Kidney (tissue), 14 donors: ENCODE measurements around the gene RHOU. TPM values are rescaled to one million over a fixed set of nuclear protein-coding genes. Genes with fewer than 3 reads are reported as not detected.

Source experiments
- DNase-seq, 5 donors: peaks; one replicate each; pipeline ENCODE4 v3.0.0-alpha.2; 2013 to 2020
- FAIRE-seq: peaks from 2 replicates; lab custom pipeline; 2012; peaks lifted over from hg19 to GRCh38; lab: Jason Lieb, UNC
- H3K27ac ChIP-seq, 2 donors: one replicate each; pipeline ENCODE4 v1.7.0; 2013; ENCODE audit warnings: low read depth in 2 of 2, low read length in 2 of 2, inconsistent platforms in 1 of 2
- H3K27me3 ChIP-seq: one replicate; pipeline ENCODE4 v1.7.1; 2013; ENCODE audit warnings: low read length, inconsistent platforms; ENCODE audit not compliant: control insufficient read depth, insufficient read depth
- H3K36me3 ChIP-seq, 3 donors: one replicate each; pipeline versions ENCODE4 v1.7.0 to v1.7.1; 2013; ENCODE audit warnings: low read length in 3 of 3, control low read depth in 1 of 3, inconsistent platforms in 1 of 3; ENCODE audit not compliant: insufficient read depth in 3 of 3, control insufficient read depth in 2 of 3
- H3K4me1 ChIP-seq, 3 donors: one replicate each; pipeline versions ENCODE4 v1.7.0 to v1.7.1; 2013; ENCODE audit warnings: low read length in 3 of 3, inconsistent platforms in 1 of 3, low read depth in 1 of 3; ENCODE audit not compliant: control insufficient read depth in 2 of 3, insufficient read depth in 2 of 3
- H3K4me3 ChIP-seq, 3 donors: one replicate each; pipeline versions ENCODE4 v1.7.0 to v1.8.1; 2013; ENCODE audit warnings: low read length in 3 of 3, control low read depth in 1 of 3, inconsistent platforms in 1 of 3
- H3K9ac ChIP-seq, 3 donors: one replicate each; pipeline versions ENCODE4 v1.7.0 to v1.7.1; 2013; ENCODE audit warnings: low read length in 3 of 3, control low read depth in 1 of 3, inconsistent platforms in 1 of 3
- H3K9me3 ChIP-seq, 3 donors: one replicate each; pipeline versions ENCODE4 v1.7.0 to v1.7.1; 2013; ENCODE audit warnings: low read length in 3 of 3, control low read depth in 1 of 3, inconsistent platforms in 1 of 3; ENCODE audit not compliant: control insufficient read depth in 2 of 3, insufficient read depth in 1 of 3
- CTCF ChIP-seq: IDR thresholded peaks from 3 replicates; pipeline ENCODE4 v1.5.1; 2012; ENCODE audit warnings: mild to moderate bottlenecking, moderate library complexity, borderline replicate concordance; ENCODE audit not compliant: insufficient read depth; ENCODE audit errors: extremely low read depth
- intact Hi-C: fragments of 100-400 bp; cut with DNase I; formaldehyde crosslinking; loops from one replicate; pipeline ENCODE4 v1.11.1; 2022
- polyA plus RNA-seq: library from polyadenylated mRNA; stranded (reverse); fragments of 350-450 nt; fragmentation: Illumina TruSeq; extraction: RNeasy Lipid Tissue Mini Kit (QIAGEN cat#74804); gene quantifications from one replicate; pipeline ENCODE4 v1.2.3, GENCODE V29; 2014; ENCODE audit warnings: low read depth, low replicate concordance; ENCODE audit not compliant: insufficient read depth
- total RNA-seq: library from RNA; stranded (reverse); fragmentation: NEBNext Ultra II Directional; extraction: Animal tissue kit (Norgen Biotek cat#: 25700); gene quantifications from one replicate; pipeline ENCODE4 v1.2.1, GENCODE V29; 2021
- donor health status: control.
- donor health status: control.
- donor health status: control.
- donor health status: control.
- donor health status: control.
- donor health status: DM: yes; HTN: yes; CAD: no.
- donor health status: Normal renal cell carcinoma (clear cell type).

Gene RHOU
- total and polyA plus RNA-seq, 2 donors from 2014 or later: 4.7 to 22.1 TPM

DNA sequence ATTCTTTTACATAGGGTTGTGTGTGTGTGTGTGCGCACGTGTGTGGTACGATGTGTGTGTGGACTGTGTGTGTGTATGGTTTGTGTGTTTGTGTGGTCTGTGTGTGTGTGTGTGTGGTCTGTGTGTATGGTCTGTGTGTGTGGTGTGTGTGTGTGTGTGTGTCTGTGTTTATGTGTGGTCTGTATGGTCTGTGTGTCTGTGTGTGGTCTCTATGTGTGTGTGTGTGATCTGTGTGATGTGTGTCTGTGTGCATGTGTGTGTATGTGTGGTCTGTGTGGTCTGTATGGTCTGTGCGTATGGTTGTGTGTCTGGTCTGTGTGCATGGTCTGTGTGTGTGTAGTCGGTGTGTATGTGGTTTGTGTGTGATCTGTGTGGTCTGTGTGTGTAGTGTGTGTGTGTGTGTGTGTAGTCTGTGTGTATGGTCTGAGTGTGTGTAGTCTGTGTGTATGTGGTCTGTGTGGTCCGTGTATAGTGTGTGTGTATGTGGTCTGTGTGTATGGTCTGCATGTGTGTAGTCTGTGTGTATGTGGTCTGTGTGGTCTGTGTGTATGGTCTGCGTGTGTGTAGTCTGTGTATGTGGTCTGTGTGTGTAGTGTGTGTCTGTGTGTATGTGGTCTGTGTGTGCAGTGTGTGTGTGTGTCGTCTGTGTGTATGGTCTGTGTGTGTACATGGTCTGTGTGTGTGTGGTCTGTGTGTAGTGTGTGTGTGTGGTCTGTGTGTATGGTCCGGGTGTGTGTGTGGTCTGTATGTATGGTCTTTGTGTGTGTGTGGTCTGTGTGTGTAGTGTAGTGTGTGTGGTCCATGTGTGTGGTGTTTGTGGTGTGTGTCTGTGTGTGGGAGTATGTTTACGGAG, 46.8 kb downstream of the RHOU start:
- H3K27ac ChIP-seq: no peak overlapping the region
- TF ChIP-seq CTCF: no peak
- H3K4me1 ChIP-seq: peaks cover 0 to 6% (median 0%) of the 10 kb centered on the region in 3 donors
- H3K36me3 ChIP-seq: no peaks in the 10 kb centered on the region
- no peaks in the 10 kb centered on the region for H3K27me3 ChIP-seq
- no peak overlapping the region for H3K9ac ChIP-seq
- FAIRE-seq: no peak
- peak overlapping the region in 1 of 3 donors; percentile 16 for H3K4me3 ChIP-seq
- intact Hi-C loops: no loop called here
- H3K9me3 ChIP-seq: no peaks in the 10 kb centered on the region
- DNase-seq: no peak

GRCh38 chr1:228782662-228783417, 47.6 kb downstream of the RHOU start:
- H3K36me3 ChIP-seq: no peaks in the 10 kb centered on the region
- no peak overlapping the region for H3K4me3 ChIP-seq
- intact Hi-C loops: no loop called here
- H3K9ac ChIP-seq: no peak overlapping the region
- H3K9me3 ChIP-seq: no peaks in the 10 kb centered on the region
- H3K4me1 ChIP-seq: peaks cover 0 to 6% (median 0%) of the 10 kb centered on the region in 3 donors
- FAIRE-seq (no peak), DNase-seq (peak in 1 of 5 donors; percentile 34)
- no peak for TF ChIP-seq CTCF
- no peaks in the 10 kb centered on the region for H3K27me3 ChIP-seq
- no peak overlapping the region for H3K27ac ChIP-seq

- Histone ChIP-seq H3K36me3 (no peaks in the 10 kb centered on the region), H3K9me3 (no peaks in the 10 kb centered on the region), H3K27me3 (no peaks in the 10 kb centered on the region), H3K27ac (no peak overlapping the region), H3K4me1 (peaks cover 0 to 6% (median 0%) of the 10 kb centered on the region in 3 donors), H3K4me3 (no peak overlapping the region), H3K9ac (no peak overlapping the region)
- FAIRE-seq (no peak), DNase-seq (no peak)
- TF ChIP-seq CTCF: no peak
- intact Hi-C loops: no loop called here
Observed at GRCh38 chr1:228783418-228784040, 48.2 kb downstream of the RHOU start.
